HEK293T (cell line): ENCODE data around the gene NUDT22.

ENCODE experiments used
- ARNT ChIP-seq: fragments of 450-650 bp; IDR thresholded peaks from 2 replicates; pipeline ENCODE4 v1.6.1; 2017; ENCODE audit warnings: mild to moderate bottlenecking
- BHLHE40 ChIP-seq: fragments of 450-650 bp; IDR thresholded peaks from 2 replicates; pipeline ENCODE4 v1.6.1; 2016; ENCODE audit warnings: mild to moderate bottlenecking, moderate library complexity, borderline replicate concordance
- CTBP1 ChIP-seq: fragments of 450-650 bp; IDR thresholded peaks from 2 replicates; pipeline ENCODE4 v1.6.1; 2016; ENCODE audit warnings: borderline replicate concordance
- FOXA1 ChIP-seq: fragments of 450-650 bp; IDR thresholded peaks from 2 replicates; pipeline ENCODE4 v1.6.1; 2016; ENCODE audit warnings: mild to moderate bottlenecking
- FOXK2 ChIP-seq: fragments of 450-650 bp; IDR thresholded peaks from 2 replicates; pipeline ENCODE4 v1.6.1; 2016; ENCODE audit warnings: mild to moderate bottlenecking
- FOXM1 ChIP-seq: fragments of 450-650 bp; IDR thresholded peaks from 2 replicates; pipeline ENCODE4 v1.6.1; 2017; ENCODE audit warnings: mild to moderate bottlenecking, borderline replicate concordance
- HDGF ChIP-seq: fragments of 450-650 bp; IDR thresholded peaks from 2 replicates; pipeline ENCODE4 v1.6.1; 2017; ENCODE audit warnings: antibody characterized with exemption, borderline replicate concordance
- L3MBTL2 ChIP-seq: fragments of 450-650 bp; conservative IDR thresholded peaks from 2 replicates; pipeline ENCODE4 v1.6.1; 2016; ENCODE audit warnings: mild to moderate bottlenecking
- LEF1 ChIP-seq: fragments of 450-650 bp; IDR thresholded peaks from 2 replicates; pipeline ENCODE4 v1.6.1; 2017; ENCODE audit warnings: mild to moderate bottlenecking, borderline replicate concordance
- PKNOX1 ChIP-seq: fragments of 450-650 bp; IDR thresholded peaks from 2 replicates; pipeline ENCODE4 v1.6.1; 2016
- SP1 ChIP-seq: fragments of 450-650 bp; IDR thresholded peaks from 2 replicates; pipeline ENCODE4 v1.6.1; 2017
- TARDBP ChIP-seq: fragments of 450-650 bp; IDR thresholded peaks from 2 replicates; pipeline ENCODE4 v1.6.1; 2016
- ZNF384 ChIP-seq: fragments of 450-650 bp; IDR thresholded peaks from 2 replicates; pipeline ENCODE4 v1.6.1; 2016

- no peak for TF ChIP-seq ZNF384
- TF ChIP-seq FOXK2: no peak
- no peak for TF ChIP-seq L3MBTL2
- no peak for TF ChIP-seq ARNT
- TF ChIP-seq PKNOX1: no peak
- no peak for TF ChIP-seq FOXM1
- TF ChIP-seq HDGF: no peak
- no peak for TF ChIP-seq TARDBP
- TF ChIP-seq BHLHE40: no peak
- no peak for TF ChIP-seq SP1
- no peak for TF ChIP-seq LEF1
- no peak for TF ChIP-seq CTBP1
- TF ChIP-seq FOXA1: no peak
Measured at GRCh38 chr11:64254326-64254725, 28.3 kb downstream of the NUDT22 start.
